Measurements from ENCODE around the gene SLC45A2.
"Not testable (repeated sequence)": the region's sequence is repeated elsewhere in the genome, so short reads cannot be mapped to it uniquely, and the experiment has no call there.

Gene SLC45A2

DNA sequence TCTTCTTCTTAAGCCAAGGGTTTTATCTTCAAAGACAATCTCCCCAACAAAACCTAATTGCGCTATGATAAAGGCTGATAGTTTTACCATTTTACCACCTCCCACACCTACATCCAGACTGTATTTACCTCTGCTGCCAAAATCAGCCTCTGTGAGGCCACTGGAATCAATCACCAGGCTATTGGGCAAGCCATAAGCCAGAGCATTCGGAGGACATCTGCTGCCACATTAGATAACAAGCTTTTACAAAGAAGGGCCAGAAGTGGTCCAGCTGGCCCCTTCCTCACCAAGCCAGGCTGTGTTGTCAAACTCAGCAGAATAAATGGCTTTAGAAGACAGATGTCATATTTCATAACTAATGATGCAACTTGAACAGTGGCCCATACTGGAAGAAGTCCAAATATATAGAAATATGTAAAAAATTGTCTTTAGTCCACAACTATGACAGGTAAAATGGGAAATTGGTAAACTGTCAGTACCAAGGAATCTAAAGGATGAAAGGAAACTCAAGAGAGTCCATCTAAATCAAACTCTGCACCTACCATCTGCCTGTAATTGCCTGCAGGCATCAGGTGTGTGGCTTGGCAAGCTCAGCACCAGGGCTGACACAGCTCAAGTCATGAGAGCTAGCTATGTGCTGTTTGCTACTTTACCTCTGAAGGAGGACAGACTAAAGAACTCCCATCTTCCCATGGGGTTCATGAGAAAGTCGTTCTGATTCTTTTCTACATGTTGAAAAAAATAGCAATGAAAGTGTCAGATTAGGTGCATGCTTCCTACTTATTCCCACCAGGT lies 16.1 kb downstream of the SLC45A2 start:
- H3K4me3 ChIP-seq (ENCODE audit: low read depth in 1 of 2, low read length in 1 of 2) = no peak overlapping the region
- no peaks in the 10 kb centered on the region for H3K4me1 ChIP-seq (ENCODE audit: control insufficient read depth in 1 of 2, insufficient read depth in 1 of 2, low read depth in 1 of 2, low read length in 1 of 2)
- H3K27ac ChIP-seq = no peak overlapping the region
- no peaks in the 10 kb centered on the region for H3K36me3 ChIP-seq
- no peaks in the 10 kb centered on the region for H3K27me3 ChIP-seq
- no peaks in the 10 kb centered on the region for H3K9me3 ChIP-seq
- TF ChIP-seq, protein P1, sequence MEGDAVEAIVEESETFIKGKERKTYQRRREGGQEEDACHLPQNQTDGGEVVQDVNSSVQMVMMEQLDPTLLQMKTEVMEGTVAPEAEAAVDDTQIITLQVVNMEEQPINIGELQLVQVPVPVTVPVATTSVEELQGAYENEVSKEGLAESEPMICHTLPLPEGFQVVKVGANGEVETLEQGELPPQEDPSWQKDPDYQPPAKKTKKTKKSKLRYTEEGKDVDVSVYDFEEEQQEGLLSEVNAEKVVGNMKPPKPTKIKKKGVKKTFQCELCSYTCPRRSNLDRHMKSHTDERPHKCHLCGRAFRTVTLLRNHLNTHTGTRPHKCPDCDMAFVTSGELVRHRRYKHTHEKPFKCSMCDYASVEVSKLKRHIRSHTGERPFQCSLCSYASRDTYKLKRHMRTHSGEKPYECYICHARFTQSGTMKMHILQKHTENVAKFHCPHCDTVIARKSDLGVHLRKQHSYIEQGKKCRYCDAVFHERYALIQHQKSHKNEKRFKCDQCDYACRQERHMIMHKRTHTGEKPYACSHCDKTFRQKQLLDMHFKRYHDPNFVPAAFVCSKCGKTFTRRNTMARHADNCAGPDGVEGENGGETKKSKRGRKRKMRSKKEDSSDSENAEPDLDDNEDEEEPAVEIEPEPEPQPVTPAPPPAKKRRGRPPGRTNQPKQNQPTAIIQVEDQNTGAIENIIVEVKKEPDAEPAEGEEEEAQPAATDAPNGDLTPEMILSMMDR (IDR thresholded peaks at IDR 0.05) = no peak

DNA sequence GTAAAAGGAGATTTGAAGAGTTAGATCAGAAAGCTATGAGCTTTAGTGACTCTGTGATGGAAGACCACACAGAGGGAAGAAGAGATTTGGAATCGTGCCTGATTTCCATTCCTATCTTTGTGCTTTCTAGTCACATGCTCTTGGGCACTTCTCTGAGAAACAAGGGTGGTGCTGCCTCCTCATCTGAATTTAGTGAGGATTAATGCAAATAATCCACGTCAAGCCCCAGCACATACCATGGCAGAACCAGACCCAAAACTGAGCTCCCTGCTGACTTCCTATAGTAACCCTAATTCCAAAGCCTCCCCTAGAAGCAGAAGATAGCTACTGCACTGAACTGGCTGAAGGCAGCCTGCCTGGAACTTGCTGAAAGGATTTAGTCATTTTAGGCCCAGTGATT lies 17.7 kb downstream of the SLC45A2 start:
- no peaks in the 10 kb centered on the region for H3K27me3 ChIP-seq
- H3K4me1 ChIP-seq (ENCODE audit: control insufficient read depth in 1 of 2, insufficient read depth in 1 of 2, low read depth in 1 of 2, low read length in 1 of 2) = no peaks in the 10 kb centered on the region
- no peaks in the 10 kb centered on the region for H3K36me3 ChIP-seq
- H3K9me3 ChIP-seq = no peaks in the 10 kb centered on the region
- TF ChIP-seq, protein P1 (IDR thresholded peaks at IDR 0.05) = no peak
- no peak overlapping the region for H3K27ac ChIP-seq
- H3K4me3 ChIP-seq (ENCODE audit: low read depth in 1 of 2, low read length in 1 of 2) = no peak overlapping the region

DNA sequence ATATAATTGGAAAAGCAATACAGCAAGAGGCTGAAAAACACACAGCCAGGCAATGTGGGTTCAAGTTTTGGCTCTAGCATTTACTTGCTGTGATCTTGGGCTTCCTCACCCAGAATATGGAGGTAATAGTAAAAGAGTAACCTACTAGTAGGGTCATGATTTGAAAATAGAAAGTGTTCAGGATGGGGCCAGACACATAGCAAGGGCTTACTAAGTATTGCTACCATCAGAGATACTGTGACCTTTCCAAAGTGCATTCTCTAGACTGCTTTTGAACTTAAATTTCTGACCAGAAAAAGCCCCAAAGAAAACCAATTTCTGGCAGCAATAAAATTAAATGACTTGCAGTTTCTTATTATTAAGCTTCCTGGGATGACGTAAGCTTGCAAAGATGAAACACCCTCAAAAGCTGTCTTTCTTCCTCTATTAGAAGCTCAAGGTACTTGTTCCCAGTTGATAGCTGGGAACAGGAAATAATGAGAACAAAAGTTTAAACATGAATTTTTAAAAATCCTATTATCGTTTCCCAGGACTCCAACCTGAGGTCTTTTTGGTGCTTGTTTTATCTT lies 20.3 kb downstream of the SLC45A2 start:
- TF ChIP-seq, protein P1 (IDR thresholded peaks at IDR 0.05) = no peak
- Histone ChIP-seq H3K4me1 (ENCODE audit: control insufficient read depth in 1 of 2, insufficient read depth in 1 of 2, low read depth in 1 of 2, low read length in 1 of 2) (no peaks in the 10 kb centered on the region), H3K4me3 (ENCODE audit: low read depth in 1 of 2, low read length in 1 of 2) (no peak overlapping the region), H3K27ac (no peak overlapping the region), H3K9me3 (no peaks in the 10 kb centered on the region), H3K27me3 (peaks cover 14% of the 10 kb centered on the region), H3K36me3 (no peaks in the 10 kb centered on the region)

DNA sequence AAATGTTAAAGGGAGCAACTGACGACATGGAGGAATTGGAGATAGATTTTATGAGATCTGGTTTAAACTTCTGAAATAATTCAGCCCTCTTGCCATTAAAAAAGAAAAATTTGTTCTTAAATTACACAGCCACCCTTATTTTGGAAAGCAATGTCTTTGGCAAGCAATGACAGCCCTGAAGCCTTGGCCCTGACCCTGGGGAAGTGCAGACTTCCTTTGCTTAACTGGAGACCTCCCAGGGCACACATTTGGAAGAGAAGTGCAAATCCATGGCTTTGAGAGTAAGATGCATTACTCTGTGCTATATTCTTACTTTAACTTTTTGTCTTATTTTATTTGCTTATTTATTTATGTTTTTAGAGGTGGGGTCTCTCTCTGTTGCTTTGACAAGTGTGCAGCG lies 26.3 kb downstream of the SLC45A2 start:
- Histone ChIP-seq H3K36me3 (no peaks in the 10 kb centered on the region), H3K4me3 (ENCODE audit: low read depth in 1 of 2, low read length in 1 of 2) (no peak overlapping the region)
- TF ChIP-seq, protein P1 (IDR thresholded peaks at IDR 0.05) = no peak

DNA sequence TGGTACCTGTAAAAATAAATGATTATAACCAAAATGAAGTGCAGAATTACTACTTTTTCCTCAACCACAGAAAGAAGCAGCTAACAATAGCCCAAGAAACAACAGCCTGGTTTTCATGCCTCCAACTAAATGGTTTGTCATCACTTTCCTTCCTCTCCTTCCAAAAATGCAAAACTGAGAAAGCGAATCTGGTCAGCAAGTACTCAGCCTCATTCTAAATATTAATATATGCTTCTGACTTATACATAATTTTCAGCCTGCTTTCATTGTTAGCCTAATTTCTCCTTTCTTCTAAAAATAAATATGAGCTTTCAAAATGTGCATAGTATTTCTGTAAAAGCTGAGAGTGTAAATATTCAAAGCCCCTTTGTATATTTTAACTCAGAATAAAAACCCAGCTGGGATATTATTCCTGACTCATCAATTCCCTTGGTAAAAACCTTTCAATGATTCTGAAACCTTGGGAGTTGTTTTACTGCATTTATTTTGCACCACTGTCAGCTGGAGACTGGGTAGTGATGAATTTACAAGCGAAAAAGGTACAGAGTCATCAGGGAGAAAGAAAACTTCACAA lies 26.8 kb downstream of the SLC45A2 start:
- no peak overlapping the region for H3K27ac ChIP-seq
- TF ChIP-seq, protein P1 (IDR thresholded peaks at IDR 0.05) = no peak
- H3K36me3 ChIP-seq = no peaks in the 10 kb centered on the region
- H3K9me3 ChIP-seq = no peaks in the 10 kb centered on the region
- peaks cover 16% of the 10 kb centered on the region for H3K27me3 ChIP-seq
- H3K4me1 ChIP-seq (ENCODE audit: control insufficient read depth in 1 of 2, insufficient read depth in 1 of 2, low read depth in 1 of 2, low read length in 1 of 2) = no peaks in the 10 kb centered on the region
- H3K4me3 ChIP-seq (ENCODE audit: low read depth in 1 of 2, low read length in 1 of 2) = no peak overlapping the region

More for the DNA sequence above, 26.3 kb downstream of the SLC45A2 start:
- no peak overlapping the region for H3K27ac ChIP-seq
- H3K4me1 ChIP-seq (ENCODE audit: control insufficient read depth in 1 of 2, insufficient read depth in 1 of 2, low read depth in 1 of 2, low read length in 1 of 2) = no peaks in the 10 kb centered on the region
- H3K9me3 ChIP-seq = no peaks in the 10 kb centered on the region
- H3K27me3 ChIP-seq = peaks cover 16% of the 10 kb centered on the region

DNA sequence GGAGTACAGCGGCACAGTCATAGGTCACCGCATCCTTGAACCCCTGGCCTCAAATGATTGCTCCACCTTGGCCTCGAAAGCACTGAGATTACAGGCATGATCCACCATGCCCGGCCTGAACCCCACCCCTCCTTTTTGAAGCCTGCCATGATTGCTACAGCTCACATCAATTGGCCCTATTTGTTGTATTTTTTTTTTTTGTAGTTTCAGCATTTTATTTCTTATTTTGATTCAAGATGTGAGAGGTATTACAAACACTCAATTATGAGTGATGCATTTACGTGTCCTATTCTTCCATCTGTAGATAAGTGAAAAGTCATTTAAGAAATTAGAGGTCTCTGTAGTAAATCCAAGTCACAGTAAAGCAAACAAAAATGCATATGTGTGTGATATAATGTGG lies 32.3 kb downstream of the SLC45A2 start:
- H3K4me1 ChIP-seq (ENCODE audit: control insufficient read depth in 1 of 2, insufficient read depth in 1 of 2, low read depth in 1 of 2, low read length in 1 of 2); H3K27ac ChIP-seq; H3K9me3 ChIP-seq; H3K36me3 ChIP-seq; H3K4me3 ChIP-seq (ENCODE audit: low read depth in 1 of 2, low read length in 1 of 2): not testable (repeated sequence)
- peaks cover 33% of the 10 kb centered on the region for H3K27me3 ChIP-seq
